ENCODE measurements around the gene HDAC1.

Gene HDAC1

GRCh38 chr1:32338637-32339145 lies 46.8 kb downstream of the HDAC1 start:
- H3K4me3 ChIP-seq (ENCODE audit: low read depth, low read length), result no peak overlapping the region
- TF ChIP-seq, protein P1, sequence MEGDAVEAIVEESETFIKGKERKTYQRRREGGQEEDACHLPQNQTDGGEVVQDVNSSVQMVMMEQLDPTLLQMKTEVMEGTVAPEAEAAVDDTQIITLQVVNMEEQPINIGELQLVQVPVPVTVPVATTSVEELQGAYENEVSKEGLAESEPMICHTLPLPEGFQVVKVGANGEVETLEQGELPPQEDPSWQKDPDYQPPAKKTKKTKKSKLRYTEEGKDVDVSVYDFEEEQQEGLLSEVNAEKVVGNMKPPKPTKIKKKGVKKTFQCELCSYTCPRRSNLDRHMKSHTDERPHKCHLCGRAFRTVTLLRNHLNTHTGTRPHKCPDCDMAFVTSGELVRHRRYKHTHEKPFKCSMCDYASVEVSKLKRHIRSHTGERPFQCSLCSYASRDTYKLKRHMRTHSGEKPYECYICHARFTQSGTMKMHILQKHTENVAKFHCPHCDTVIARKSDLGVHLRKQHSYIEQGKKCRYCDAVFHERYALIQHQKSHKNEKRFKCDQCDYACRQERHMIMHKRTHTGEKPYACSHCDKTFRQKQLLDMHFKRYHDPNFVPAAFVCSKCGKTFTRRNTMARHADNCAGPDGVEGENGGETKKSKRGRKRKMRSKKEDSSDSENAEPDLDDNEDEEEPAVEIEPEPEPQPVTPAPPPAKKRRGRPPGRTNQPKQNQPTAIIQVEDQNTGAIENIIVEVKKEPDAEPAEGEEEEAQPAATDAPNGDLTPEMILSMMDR (IDR thresholded peaks at IDR 0.05; ENCODE audit: insufficient read depth, low read depth, low read length, missing control alignments), result no peak

GRCh38 chr1:32339363-32339978 lies 47.6 kb downstream of the HDAC1 start:
- H3K4me3 ChIP-seq (ENCODE audit: low read depth, low read length), result no peak overlapping the region
- TF ChIP-seq, protein P1 (IDR thresholded peaks at IDR 0.05; ENCODE audit: insufficient read depth, low read depth, low read length, missing control alignments), result no peak
- peak; percentile 71 for DNase-seq (ENCODE audit: low read depth)

More at GRCh38 chr1:32338637-32339145, 46.8 kb downstream of the HDAC1 start:
- no peak for DNase-seq (ENCODE audit: low read depth)

DNA sequence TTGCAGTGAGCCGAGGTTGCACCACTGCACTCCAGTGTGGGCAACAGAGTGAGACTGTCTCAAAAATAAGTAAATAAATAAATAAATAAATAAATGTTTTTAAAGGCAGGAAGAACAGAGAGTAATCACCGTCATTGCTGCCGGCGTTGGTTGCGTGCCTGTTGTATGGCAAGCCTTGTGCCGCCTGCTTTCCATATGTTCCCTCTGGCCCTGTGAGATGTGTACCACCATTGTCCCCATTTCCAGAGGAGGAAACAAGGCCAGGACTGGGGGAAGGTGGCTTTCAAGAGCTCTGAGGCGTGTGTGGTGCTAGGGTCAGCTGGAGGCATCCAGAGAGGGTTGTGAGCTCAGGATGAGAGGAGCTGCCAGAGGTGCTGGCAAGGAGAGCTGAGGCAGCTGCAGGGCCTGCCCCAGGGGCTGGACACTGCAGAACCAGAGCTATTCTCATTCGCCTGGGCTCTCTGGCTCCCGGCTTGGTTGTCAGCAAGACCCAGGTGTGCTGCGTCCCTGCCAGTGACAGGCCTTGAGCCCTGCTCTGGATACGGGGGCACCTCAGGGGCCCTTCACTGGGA lies 49.4 kb downstream of the HDAC1 start:
- DNase-seq (ENCODE audit: low read depth), result no peak
- H3K4me3 ChIP-seq (ENCODE audit: low read depth, low read length), result no peak overlapping the region
- TF ChIP-seq, protein P1 (IDR thresholded peaks at IDR 0.05; ENCODE audit: insufficient read depth, low read depth, low read length, missing control alignments), result no peak

GRCh38 chr1:32341971-32342370 lies 50.1 kb downstream of the HDAC1 start:
- H3K4me3 ChIP-seq (ENCODE audit: low read depth, low read length), result no peak overlapping the region
- TF ChIP-seq, protein P1 (IDR thresholded peaks at IDR 0.05; ENCODE audit: insufficient read depth, low read depth, low read length, missing control alignments), result no peak
- DNase-seq (ENCODE audit: low read depth), result no peak

DNA sequence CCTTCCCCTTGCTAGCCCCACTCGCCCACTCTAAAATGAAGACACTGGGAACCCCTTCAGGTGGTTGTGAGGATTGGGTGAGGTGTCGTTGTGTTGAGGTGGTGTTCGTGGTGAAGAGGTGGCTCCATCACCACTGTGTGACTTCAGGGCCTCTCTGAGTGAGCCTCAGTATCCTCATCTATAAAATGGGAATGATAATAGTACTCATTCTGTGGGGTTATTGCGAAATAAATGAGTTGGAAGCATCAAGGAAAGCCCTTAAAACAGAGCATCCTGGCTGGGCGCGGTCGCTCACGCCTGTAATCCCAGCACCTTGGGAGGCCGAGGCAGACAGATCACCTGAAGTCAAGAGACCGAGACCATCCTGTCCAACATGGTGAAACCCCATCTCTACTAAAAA lies 50.8 kb downstream of the HDAC1 start:
- no peak overlapping the region for H3K4me3 ChIP-seq (ENCODE audit: low read depth, low read length)
- TF ChIP-seq, protein P1 (IDR thresholded peaks at IDR 0.05; ENCODE audit: insufficient read depth, low read depth, low read length, missing control alignments), result no peak
- no peak for DNase-seq (ENCODE audit: low read depth)

DNA sequence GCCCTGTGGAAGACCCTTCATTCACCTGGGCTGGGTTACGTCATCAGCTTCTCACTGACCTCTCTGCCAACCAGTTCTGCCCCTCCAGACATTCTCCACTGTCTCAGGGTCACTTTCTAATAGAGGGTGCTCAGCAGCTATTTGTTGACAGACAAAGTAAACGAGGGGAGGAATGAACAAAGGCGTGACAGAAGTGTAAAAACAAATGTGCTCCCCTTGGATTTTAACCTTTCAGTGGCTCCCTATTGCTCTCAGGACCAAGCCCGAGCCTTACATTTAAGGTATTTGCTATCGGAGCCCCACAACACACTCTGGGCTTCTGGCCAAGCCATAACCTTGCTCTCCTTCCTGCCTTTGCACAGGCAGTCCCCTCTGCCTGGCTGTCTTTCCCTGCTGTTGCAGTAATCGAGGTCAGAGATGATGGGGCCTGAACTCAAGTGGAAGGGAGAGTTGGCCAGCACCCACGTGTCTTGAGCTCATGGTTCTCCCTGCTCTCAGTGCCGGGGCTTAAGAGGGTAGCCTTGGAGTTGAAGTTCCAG lies 53.5 kb downstream of the HDAC1 start:
- TF ChIP-seq, protein P1 (IDR thresholded peaks at IDR 0.05; ENCODE audit: insufficient read depth, low read depth, low read length, missing control alignments), result no peak
- DNase-seq (ENCODE audit: low read depth), result no peak
- H3K4me3 ChIP-seq (ENCODE audit: low read depth, low read length), result no peak overlapping the region
